Peyer's patch (tissue), 4 donors: ENCODE data around the gene FAM107B.

Source experiments
- POLR2A ChIP-seq, 2 donors: fragments of 450-650 bp; IDR thresholded peaks; one replicate each; pipeline ENCODE4 v1.5.1; 2017; ENCODE audit warnings: antibody characterized with exemption in 2 of 2, mild to moderate bottlenecking in 2 of 2, moderate library complexity in 2 of 2
- TF ChIP-seq, protein P1 (sequence below), 6 experiments: fragments of 450-650 bp in 4 of 6; fragments of 200-600 bp in 2 of 6; sonication (generic) in 1 of 6; IDR thresholded peaks; one replicate each; pipeline ENCODE4 v1.5.1; 2017 to 2019; ENCODE audit warnings: antibody characterized with exemption in 6 of 6, mild to moderate bottlenecking in 3 of 6, moderate library complexity in 1 of 6

DNA sequence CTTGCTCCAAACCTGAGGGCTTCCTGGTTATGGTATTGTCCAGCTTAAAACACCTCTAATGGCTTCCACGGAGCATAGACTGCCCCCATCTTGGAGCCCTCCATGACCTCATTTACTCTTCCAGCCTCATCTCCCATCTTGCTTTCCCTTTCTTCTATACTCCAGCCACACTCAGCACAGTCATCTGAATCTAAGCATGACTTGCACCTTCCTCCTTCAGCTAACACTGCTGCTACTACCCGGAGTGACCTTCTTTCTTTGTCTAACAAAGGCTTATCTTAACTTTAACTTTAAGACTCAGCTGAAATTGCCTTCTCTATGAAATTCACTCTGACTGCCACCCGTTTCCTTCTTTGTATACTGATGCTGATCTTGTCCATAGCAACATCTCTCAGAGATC is 135.1 kb downstream of the FAM107B start:
- no peak for TF ChIP-seq POLR2A (IDR thresholded peaks at IDR 0.05)
- TF ChIP-seq, protein P1, sequence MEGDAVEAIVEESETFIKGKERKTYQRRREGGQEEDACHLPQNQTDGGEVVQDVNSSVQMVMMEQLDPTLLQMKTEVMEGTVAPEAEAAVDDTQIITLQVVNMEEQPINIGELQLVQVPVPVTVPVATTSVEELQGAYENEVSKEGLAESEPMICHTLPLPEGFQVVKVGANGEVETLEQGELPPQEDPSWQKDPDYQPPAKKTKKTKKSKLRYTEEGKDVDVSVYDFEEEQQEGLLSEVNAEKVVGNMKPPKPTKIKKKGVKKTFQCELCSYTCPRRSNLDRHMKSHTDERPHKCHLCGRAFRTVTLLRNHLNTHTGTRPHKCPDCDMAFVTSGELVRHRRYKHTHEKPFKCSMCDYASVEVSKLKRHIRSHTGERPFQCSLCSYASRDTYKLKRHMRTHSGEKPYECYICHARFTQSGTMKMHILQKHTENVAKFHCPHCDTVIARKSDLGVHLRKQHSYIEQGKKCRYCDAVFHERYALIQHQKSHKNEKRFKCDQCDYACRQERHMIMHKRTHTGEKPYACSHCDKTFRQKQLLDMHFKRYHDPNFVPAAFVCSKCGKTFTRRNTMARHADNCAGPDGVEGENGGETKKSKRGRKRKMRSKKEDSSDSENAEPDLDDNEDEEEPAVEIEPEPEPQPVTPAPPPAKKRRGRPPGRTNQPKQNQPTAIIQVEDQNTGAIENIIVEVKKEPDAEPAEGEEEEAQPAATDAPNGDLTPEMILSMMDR (IDR thresholded peaks at IDR 0.05), result no peak
